ENCODE measurements around the gene ADIPOR2. TPM values are rescaled to one million over a fixed set of nuclear protein-coding genes. Genes with fewer than 3 reads are reported as not detected.

Gene ADIPOR2
- polyA plus RNA-seq, 2 of the 4 experiments (the other 2 are of a cell fraction) = 60.4 to 65.4 TPM

DNA sequence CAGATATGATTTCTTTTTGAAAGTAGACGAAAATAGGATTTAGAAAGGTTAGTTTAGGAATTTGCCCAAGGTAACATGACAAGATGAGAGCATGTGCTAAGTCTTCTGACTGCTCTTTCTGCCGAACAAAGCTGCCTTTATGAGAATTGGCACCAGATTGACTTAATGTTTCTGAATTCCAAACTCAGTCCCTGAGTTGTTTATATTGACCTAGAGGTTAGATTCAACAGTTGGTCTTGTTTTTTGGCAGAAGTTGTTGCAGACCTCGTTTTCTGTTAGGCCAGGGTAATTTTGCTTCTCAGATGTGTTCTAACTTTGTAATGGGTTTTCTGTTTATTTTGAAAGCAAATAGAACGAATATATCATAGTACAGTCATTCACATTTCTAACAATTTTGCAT lies 68.0 kb downstream of the ADIPOR2 start (continued):
- TF ChIP-seq, protein P1, sequence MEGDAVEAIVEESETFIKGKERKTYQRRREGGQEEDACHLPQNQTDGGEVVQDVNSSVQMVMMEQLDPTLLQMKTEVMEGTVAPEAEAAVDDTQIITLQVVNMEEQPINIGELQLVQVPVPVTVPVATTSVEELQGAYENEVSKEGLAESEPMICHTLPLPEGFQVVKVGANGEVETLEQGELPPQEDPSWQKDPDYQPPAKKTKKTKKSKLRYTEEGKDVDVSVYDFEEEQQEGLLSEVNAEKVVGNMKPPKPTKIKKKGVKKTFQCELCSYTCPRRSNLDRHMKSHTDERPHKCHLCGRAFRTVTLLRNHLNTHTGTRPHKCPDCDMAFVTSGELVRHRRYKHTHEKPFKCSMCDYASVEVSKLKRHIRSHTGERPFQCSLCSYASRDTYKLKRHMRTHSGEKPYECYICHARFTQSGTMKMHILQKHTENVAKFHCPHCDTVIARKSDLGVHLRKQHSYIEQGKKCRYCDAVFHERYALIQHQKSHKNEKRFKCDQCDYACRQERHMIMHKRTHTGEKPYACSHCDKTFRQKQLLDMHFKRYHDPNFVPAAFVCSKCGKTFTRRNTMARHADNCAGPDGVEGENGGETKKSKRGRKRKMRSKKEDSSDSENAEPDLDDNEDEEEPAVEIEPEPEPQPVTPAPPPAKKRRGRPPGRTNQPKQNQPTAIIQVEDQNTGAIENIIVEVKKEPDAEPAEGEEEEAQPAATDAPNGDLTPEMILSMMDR (IDR thresholded peaks at IDR 0.05) = no peak
- no peak for TF ChIP-seq BHLHE40 (IDR thresholded peaks at IDR 0.05; ENCODE audit: low read depth, low read length)
- TF ChIP-seq RFX5 (IDR thresholded peaks at IDR 0.05) = no peak
- TF ChIP-seq CBX8 (IDR thresholded peaks at IDR 0.05) = no peak
- no peak for TF ChIP-seq GATA3 (IDR thresholded peaks at IDR 0.05; ENCODE audit: borderline replicate concordance)

- peak overlapping the region; percentile 67 to 82 for H3K27ac ChIP-seq
- H3K4me3 ChIP-seq = no peak overlapping the region
- FAIRE-seq = peak; percentile 28
- POLR2A ChIA-PET = interaction anchor here (0.6 to 1.2 kb wide), 2 partner anchors 17 to 70 kb away, joined by 3 to 4 read pairs; no protein-coding TSS in a partner anchor
- ATAC-seq = peak; percentile 88 to 90
- peak overlapping the region; percentile 53 for H3K4me2 ChIP-seq
- H3K9me3 ChIP-seq = 0 out of 3 replicates have a peak, but pooled peaks cover 5% of the 10 kb centered on the region
- CTCF ChIA-PET = interaction anchor here (1.2 to 2.0 kb wide), 4 partner anchors 14 to 108 kb away, joined by 3 to 6 read pairs (median 6); no protein-coding TSS in a partner anchor
- 44% methylated on average over 2 of the region's 2 CpGs for WGBS (ENCODE audit: missing lambda C conversion rate)
- peak; percentile 11 to 79 for DNase-seq (ENCODE audit: low read depth in 1 of 2, low spot score in 1 of 2)
- H3K4me1 ChIP-seq = peaks cover 22% of the 10 kb centered on the region
- TF ChIP-seq CEBPB (IDR thresholded peaks at IDR 0.05) = peak in 1 of 2 experiments; percentile 84; a peak in 2 of 4 replicates
- TF ChIP-seq, protein P2, sequence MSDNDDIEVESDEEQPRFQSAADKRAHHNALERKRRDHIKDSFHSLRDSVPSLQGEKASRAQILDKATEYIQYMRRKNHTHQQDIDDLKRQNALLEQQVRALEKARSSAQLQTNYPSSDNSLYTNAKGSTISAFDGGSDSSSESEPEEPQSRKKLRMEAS (IDR thresholded peaks at IDR 0.05) = peak; percentile 55; the same call in 1 of the 2 replicates
- TF ChIP-seq HES2 (IDR thresholded peaks at IDR 0.05) = no peak
- no peak for TF ChIP-seq RAD21 (conservative IDR thresholded peaks at IDR 0.05 in 1 of 2, IDR thresholded peaks at IDR 0.05 in 1 of 2)
- TF ChIP-seq FOSL2 (IDR thresholded peaks at IDR 0.05) = peak; percentile 32; the same call in 1 of the 2 replicates
- peak; percentile 68 for TF ChIP-seq FOSL2 (CRISPR knock-in tag; IDR thresholded peaks at IDR 0.05)
- TF ChIP-seq KDM1A (IDR thresholded peaks at IDR 0.05; ENCODE audit: low read depth) = no peak
- TF ChIP-seq HEYL (CRISPR knock-in tag; IDR thresholded peaks at IDR 0.05) = no peak
- TF ChIP-seq MAZ (IDR thresholded peaks at IDR 0.05; ENCODE audit: borderline replicate concordance, low read depth, low read length) = no peak
- TF ChIP-seq MYC (IDR thresholded peaks at IDR 0.05; ENCODE audit: borderline replicate concordance, low read length) = no peak
- TF ChIP-seq ZC3H11A (IDR thresholded peaks at IDR 0.05) = no peak
- TF ChIP-seq POLR2AphosphoS2 (conservative IDR thresholded peaks at IDR 0.05; ENCODE audit: low read length) = no peak
- TF ChIP-seq JUNB (IDR thresholded peaks at IDR 0.05) = peak; percentile 42; the same call in 1 of the 2 replicates
- TF ChIP-seq TFCP2L1 (CRISPR knock-in tag; IDR thresholded peaks at IDR 0.05) = no peak
- peak in 1 of 2 experiments; percentile 40; a peak in 1 of 5 replicates for TF ChIP-seq EP300 (IDR thresholded peaks at IDR 0.05)
- TF ChIP-seq JUN (IDR thresholded peaks at IDR 0.05) = peak in 1 of 2 experiments; percentile 55; a peak in 1 of 5 replicates
These were observed 69.9 kb downstream of the ADIPOR2 start for GRCh38 chr12:1760566-1761382.

GRCh38 chr12:1761857-1762256 lies 71.0 kb downstream of the ADIPOR2 start:
- ATAC-seq (no peak), DNase-seq (ENCODE audit: low read depth in 1 of 2, low spot score in 1 of 2) (no peak), FAIRE-seq (no peak)
- POLR2A ChIA-PET = interaction anchor here (0.6 to 1.2 kb wide), 2 partner anchors 18 to 71 kb away, joined by 3 to 4 read pairs; no protein-coding TSS in a partner anchor
- H3K4me2 ChIP-seq = no peak overlapping the region; the same call in 2 of the 3 replicates
- CTCF ChIA-PET = interaction anchor here (1.0 to 2.0 kb wide), 4 partner anchors 15 to 109 kb away, joined by 3 to 6 read pairs (median 6); no protein-coding TSS in a partner anchor
- H3K4me1 ChIP-seq = peaks cover 30% of the 10 kb centered on the region
- WGBS (ENCODE audit: missing lambda C conversion rate) = 93% methylated on average over 3 of the region's 3 CpGs
- H3K27ac ChIP-seq = peak overlapping the region; percentile 67 to 82; a peak in 5 of 6 replicates
- 0 out of 3 replicates have a peak, but pooled peaks cover 5% of the 10 kb centered on the region for H3K9me3 ChIP-seq
- TF ChIP-seq HES2 (IDR thresholded peaks at IDR 0.05) = no peak
- H3K4me3 ChIP-seq = no peak overlapping the region
